H1 (cell line): ENCODE measurements around the gene PKN1. TPM values are rescaled to one million over a fixed set of nuclear protein-coding genes. Genes with fewer than 3 reads are reported as not detected.

Source experiments
- ATF2 ChIP-seq: IDR thresholded peaks from 2 replicates; pipeline ENCODE4 v1.6.1; 2012; ENCODE audit warnings: low read length, inconsistent platforms
- BACH1 ChIP-seq: IDR thresholded peaks from 2 replicates; pipeline ENCODE4 v1.6.1; 2012; ENCODE audit warnings: low read length, improper control_type of control experiment
- CBX8 ChIP-seq: fragments of 300-800, 300-1000 bp; sonication (generic); IDR thresholded peaks from 2 replicates; pipeline ENCODE4 v1.7.1; 2016; ENCODE audit warnings: low read depth, low read length, borderline replicate concordance
- CHD1 ChIP-seq: IDR thresholded peaks from 2 replicates; pipeline ENCODE4 v1.6.1; 2012; ENCODE audit warnings: low read depth, low read length, improper control_type of control experiment
- E2F6 ChIP-seq: IDR thresholded peaks from 2 replicates; pipeline ENCODE4 v1.6.1; 2012; ENCODE audit warnings: inconsistent platforms
- SIN3A ChIP-seq, 2 experiments: IDR thresholded peaks in 1 of 2; conservative IDR thresholded peaks in 1 of 2; 2 replicates each; pipeline ENCODE4 v1.6.1; 2011 to 2012; ENCODE audit warnings: low read length in 2 of 2, improper control_type of control experiment in 1 of 2, low read depth in 1 of 2, mild to moderate bottlenecking in 1 of 2
- SIX5 ChIP-seq: IDR thresholded peaks from 2 replicates; pipeline ENCODE4 v1.6.1; 2011; ENCODE audit warnings: mild to moderate bottlenecking, low read depth, low read length
- TAF1 ChIP-seq: IDR thresholded peaks from 2 replicates; pipeline ENCODE4 v1.6.1; 2011; ENCODE audit warnings: mild to moderate bottlenecking, low read depth, low read length
- polyA plus RNA-seq, 7 experiments: library from polyadenylated mRNA; depleted of rRNA in 3 of 7; stranded (reverse) in 5 of 7; unstranded in 2 of 7; fragments of >200 nt in 5 of 7; fragments of 200-250 nt in 2 of 7; gene quantifications; 1 replicate in 5 of 7; 2 replicates in 1 of 7; 4 replicates in 1 of 7; pipeline versions ENCODE4 v1.2.1 to v1.2.3, GENCODE V29; 2011 to 2013; ENCODE audit warnings: missing spikeins in 2 of 7, mixed read lengths in 2 of 7
- total RNA-seq: library from RNA; stranded (reverse); fragmentation: NEBNext Ultra II Directional; extraction: Animal tissue kit (Norgen Biotek cat#: 25700); gene quantifications from 2 replicates; pipeline ENCODE4 v1.2.1, GENCODE V29; 2021

The PKN1 gene
- total and polyA plus RNA-seq, 2 of the 8 experiments (the other 6 are each of a cell fraction or from before 2014, with no cell fraction given): 65.2 to 162 TPM

GRCh38 chr19:14412996-14413692 is 20.0 kb upstream of the PKN1 start (continued):
- TF ChIP-seq ATF2 (no peak), BACH1 (no peak), TAF1 (no peak), CBX8 (no peak), SIN3A (conservative IDR thresholded peaks at IDR 0.05 in 1 of 2, IDR thresholded peaks at IDR 0.05 in 1 of 2; ENCODE audit: low read depth in 1 of 2, low read length in 2 of 2) (no peak), E2F6 (no peak), CHD1 (no peak), SIX5 (no peak)
